Fibroblast of the conjunctiva (primary cell): ENCODE measurements around the gene FGFR4.
A peak's percentile ranks its signal among the peaks of the same experiment; 100 is the strongest.

Source experiments
- DNase-seq: peaks from one replicate; pipeline ENCODE4 v3.0.0-alpha.2; 2010; ENCODE audit warnings: low read depth

FGFR4 gene

GRCh38 chr5:177132136-177133095, 45.7 kb downstream of the FGFR4 start:
- no peak for DNase-seq

GRCh38 chr5:177133096-177133852, 46.6 kb downstream of the FGFR4 start, which contains the start of gene NSD1:
NSD1 (plus strand) TSS chr5:177133773; CDS start chr5:177135104, 1,331 bp downstream.
- DNase-seq: peak; percentile 80

GRCh38 chr5:177133853-177134696, 47.4 kb downstream of the FGFR4 start:
- DNase-seq: no peak

GRCh38 chr5:177134697-177135225, 48.0 kb downstream of the FGFR4 start:
- DNase-seq: no peak

GRCh38 chr5:177140312-177140711, 53.6 kb downstream of the FGFR4 start:
- DNase-seq: no peak

- no peak for DNase-seq
Measured at GRCh38 chr5:177141496-177141895, 54.8 kb downstream of the FGFR4 start.

GRCh38 chr5:177142098-177142611, 55.4 kb downstream of the FGFR4 start:
- DNase-seq: no peak

GRCh38 chr5:177142778-177143177, 56.1 kb downstream of the FGFR4 start:
- DNase-seq: no peak

- DNase-seq: no peak
Measured at GRCh38 chr5:177146891-177147638, 60.4 kb downstream of the FGFR4 start.
